Endothelial cell of hepatic sinusoid (primary cell): ENCODE measurements around the gene VDR.

Experiments used
- in situ Hi-C: cut with HindIII; loops from 2 replicates; pipeline ENCODE4 v1.10.0; 2017; ENCODE audit warnings: low sequenced_read_pairs

VDR gene

DNA sequence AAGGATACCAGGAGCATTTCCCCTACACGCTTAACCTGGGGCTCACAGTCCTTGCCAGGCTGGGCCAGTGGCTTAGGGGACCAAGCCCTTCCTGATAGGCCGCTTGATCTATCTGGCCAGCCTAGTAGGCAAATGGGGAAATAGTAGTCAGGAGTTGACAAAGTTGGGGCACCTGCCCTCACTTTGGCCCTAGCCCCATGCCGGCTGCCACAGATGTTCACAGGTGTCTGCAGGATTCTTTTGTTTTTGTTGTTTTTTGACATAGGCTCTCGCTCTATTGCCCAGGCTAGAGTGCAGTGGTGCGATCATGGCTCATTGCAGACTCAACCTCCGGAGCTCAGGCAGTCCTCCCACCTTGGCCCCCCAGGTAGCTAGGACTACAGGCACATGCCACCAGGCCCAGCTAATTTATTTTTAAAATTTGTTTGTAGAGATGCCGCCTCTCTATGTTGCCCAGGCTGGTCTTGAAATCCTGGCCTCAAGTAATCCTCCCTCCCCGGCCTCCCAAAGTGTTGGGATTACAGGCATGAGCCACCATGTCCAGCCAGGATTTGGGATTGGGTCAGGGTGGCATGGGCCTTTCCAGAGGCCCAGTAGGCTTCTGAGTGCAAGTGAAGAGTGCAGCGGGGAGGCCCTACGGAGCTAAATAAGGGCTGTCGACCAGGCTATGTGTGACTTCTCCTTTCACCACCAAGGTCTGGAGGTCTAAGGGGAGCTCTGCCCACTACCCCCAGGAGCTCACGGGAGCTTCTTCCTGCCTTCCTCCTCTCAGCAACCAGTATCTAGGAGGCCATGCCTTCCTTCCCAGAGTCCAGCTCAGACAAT, 69.6 kb downstream of the VDR start:
- in situ Hi-C loops = no loop called here

GRCh38 chr12:47834199-47834903, 70.4 kb downstream of the VDR start:
- in situ Hi-C loops = no loop called here

DNA sequence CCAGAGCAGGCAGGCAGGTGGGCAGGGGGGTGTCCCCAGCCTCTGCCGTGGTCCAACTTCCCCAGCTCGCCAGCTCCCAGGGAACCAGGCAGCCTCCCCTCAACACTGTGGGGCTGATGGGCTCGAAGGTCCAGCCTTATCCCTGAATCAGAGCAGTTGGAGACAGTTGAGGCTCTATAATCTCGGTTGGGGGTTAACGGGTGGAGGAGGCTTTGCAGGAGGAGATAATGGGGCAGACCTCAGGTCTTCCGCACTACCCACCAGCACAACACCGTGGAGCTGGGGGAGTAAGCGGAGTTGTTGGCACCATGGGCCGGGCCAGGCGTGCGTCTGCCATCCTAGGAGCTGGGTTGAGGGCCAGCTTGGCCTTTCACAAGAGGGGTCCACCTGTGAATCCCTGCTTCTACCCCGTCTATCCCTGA, 71.2 kb downstream of the VDR start:
- in situ Hi-C loops = no loop called here

- in situ Hi-C loops = no loop called here
These were observed 72.4 kb downstream of the VDR start for GRCh38 chr12:47832263-47832933.

DNA sequence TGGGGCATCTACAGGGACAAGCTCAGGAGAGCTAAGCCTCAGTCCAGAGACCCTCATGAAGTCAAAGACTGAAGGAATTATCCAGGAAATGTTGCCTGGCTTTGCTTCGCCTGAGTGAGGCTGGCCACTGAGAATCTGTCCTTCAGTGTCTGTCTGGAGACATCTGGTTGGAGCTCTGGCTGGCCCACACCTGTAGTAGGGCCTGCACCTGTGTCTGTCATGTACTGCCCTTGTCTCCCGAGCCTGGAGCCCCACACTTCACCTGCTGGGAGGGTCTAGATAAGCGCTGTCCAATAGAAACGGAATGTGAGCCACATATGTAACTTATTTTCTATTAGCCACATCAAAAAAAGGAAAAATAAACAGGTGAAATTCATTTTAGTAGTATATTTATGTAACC, 75.2 kb downstream of the VDR start:
- in situ Hi-C loops = no loop called here

DNA sequence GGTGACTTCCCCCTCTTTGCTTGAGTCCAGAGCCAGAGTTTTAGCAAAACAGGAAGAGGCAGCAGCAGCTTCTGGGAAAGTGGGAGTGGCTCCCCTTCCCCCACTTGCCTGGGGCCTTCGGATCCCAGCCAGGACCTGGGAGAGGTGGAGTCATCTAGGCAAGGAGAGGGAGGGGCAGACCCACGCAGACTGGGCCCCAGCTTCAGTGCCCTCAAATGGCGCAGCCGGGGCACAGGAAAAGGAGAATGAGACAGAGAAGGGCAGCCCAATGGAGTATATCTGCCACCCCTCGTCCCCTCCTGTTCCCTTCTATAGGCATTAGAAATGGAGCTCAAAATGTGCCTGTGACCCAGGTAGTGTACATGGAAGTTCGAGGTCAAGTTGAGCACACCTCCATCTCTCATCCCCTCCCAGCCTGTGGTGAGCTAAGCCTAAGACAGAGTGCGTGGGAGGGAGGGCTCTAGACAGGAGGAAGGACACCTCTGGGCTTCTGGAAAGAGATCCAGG, 75.8 kb downstream of the VDR start:
- in situ Hi-C loops = no loop called here

- in situ Hi-C loops = no loop called here
These were observed 76.5 kb downstream of the VDR start for GRCh38 chr12:47828008-47828975.

GRCh38 chr12:47825173-47825639, 79.6 kb downstream of the VDR start:
- in situ Hi-C loops = no loop called here

DNA sequence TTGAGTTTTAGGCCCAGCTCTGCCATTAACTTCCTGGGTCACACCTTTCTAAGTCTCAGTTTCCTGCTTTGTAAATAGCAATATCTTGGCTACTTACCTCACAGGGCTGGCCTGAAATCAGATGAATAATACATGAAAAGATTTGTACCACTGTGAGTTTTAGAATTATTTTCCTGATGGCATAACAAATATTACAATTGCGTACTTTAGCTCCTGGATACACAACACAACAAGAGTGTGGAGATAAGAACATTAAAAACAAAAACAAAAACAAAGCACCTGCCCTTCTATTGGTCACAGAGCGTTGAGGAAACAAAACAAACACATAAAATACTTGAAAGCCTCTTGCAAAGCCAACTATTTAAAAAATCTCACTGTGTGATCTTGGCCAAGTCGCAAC, 80.2 kb downstream of the VDR start:
- in situ Hi-C loops = no loop called here

DNA sequence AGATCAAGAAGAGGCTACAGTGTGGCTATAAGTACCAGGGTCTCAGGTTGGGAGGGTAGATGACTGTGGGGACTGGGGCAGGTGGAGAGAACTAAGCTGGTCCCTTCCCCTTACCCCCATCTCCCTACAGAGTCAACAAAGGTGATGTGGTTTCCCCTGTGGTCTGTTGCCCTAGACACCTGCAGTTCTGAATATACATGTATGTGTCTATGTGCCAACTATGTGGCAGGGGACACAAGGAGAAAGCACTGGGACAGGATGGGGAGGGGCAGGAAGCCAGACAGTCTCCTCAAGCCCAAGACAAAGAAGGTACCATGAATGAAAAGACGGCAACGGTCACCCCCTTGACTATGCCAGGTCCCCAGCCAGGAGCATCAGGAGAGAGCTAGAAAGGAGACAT, 80.6 kb downstream of the VDR start:
- in situ Hi-C loops = no loop called here

- in situ Hi-C loops = no loop called here
These were observed 81.2 kb downstream of the VDR start for GRCh38 chr12:47823422-47824086.

DNA sequence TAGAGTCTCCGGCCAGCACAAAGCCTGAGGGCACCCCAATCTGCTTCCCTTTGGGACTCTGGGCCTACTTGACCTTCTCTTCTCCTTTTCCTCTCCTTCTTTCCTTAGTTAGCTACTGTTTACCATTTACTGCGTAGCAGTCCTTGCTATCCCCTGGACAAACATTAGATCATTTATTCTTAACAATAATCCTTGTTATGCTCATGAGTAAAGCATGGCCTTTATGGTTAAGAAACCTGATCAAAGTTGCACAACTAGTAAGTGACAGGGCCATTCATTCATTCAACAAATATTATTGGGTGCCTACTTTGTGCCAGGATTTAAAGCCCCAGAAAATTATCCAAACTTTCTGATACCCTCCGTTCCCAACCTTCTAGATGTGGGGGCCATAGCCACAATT, 81.9 kb downstream of the VDR start:
- in situ Hi-C loops = no loop called here

- in situ Hi-C loops = no loop called here
These were observed 82.4 kb downstream of the VDR start for GRCh38 chr12:47822401-47822800.

DNA sequence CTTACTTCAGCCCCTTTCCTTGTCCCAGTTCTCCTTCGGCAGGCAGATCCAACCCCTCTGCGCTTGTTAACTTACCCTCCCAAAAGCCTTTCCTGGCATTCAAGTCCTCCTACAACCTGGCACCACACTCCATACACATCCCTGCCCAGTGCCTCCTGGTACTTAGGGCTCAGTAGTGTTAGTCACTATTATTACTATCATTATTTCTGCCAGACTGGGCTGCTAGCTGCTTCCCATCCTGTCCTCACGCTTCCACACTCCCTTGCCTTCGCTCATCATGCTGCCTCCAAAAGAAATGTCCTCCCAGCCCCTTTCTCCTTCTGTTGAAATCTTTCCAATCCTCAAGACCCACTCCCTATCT, 83.5 kb downstream of the VDR start:
- in situ Hi-C loops = no loop called here

- in situ Hi-C loops = no loop called here
These were observed 84.0 kb downstream of the VDR start for GRCh38 chr12:47820631-47821345.

DNA sequence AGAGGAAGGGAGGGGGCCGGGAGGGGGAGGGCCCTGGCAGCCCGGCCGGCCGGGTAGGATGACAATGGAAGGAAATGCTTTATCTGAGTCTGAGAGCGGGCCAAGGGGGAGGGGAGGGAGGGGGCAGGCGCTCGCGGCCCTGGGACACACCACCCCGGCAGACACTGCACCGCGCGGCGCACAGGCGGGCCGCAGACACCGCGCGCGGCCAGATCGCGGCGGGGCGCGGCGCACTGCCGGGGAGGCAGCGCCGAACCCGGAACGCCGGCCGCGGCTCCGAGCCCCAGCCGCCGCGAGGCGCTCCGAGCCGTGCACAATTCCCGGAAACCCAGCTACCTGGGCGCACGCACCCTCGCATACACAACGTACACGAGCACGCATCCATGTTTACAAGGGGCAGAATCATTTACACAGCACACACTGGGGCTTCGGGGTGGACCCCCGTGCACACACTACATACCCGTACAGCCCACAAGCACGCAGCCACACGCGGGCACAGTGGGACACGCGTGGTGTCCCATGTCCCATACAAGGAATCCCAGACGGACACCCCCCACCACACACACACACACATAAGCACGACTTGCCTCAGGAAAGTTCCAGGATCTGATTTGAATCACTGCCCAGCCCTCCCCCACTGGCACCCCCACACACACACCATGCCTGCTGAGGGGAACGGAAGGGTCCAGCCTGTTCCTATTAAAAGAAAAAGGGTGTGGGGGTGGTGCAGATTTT, 84.7 kb downstream of the VDR start, which contains the start of gene HDAC7:
HDAC7 (minus strand) TSS at position 8 of the 735 bp plus-strand sequence. CDS start 118 bp downstream, outside the sequence.
- in situ Hi-C loops = loop anchor here (5.0 kb wide), 1 partner anchor 98 kb away; no protein-coding TSS in a partner anchor

GRCh38 chr12:47819138-47819895, 85.5 kb downstream of the VDR start:
- in situ Hi-C loops = loop anchor here (5.0 kb wide), 1 partner anchor 97 kb away; no protein-coding TSS in a partner anchor
